ENCODE results near the gene ALDH1A1. TPM values are rescaled to one million over a fixed set of nuclear protein-coding genes. Genes with fewer than 3 reads are reported as not detected.

Gene ALDH1A1
- total RNA-seq, 2 donors from 2014 or later = 16.8 to 427 TPM

DNA sequence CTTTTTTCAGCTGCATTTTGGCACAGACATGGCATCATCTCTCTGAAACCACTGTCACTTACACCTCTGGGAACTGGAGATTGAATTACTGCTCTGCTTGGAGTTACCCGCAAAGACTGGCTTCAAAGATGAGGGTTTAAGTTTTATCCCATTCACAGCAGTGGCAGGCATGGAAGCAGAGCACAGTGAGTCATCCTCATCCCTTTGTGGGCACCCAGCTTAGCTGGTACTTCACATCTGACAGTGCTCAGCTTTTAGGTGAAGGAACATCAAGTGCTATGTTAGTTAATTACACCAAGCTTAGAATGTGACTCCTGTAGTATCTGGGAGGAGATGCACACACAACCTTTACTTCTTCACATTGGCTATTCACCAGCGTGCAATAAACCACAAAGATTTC, 24.8 kb upstream of the ALDH1A1 start:
- Histone ChIP-seq H3K36me3 (no peaks in the 10 kb centered on the region), H3K27me3 (replicated peaks; ENCODE audit: insufficient read depth) (no peaks in the 10 kb centered on the region), H3K9me3 (no peaks in the 10 kb centered on the region), H3K4me3 (no peak overlapping the region), H3K4me1 (replicated peaks) (no peaks in the 10 kb centered on the region), H3K27ac (no peak overlapping the region)
- 81% methylated on average over 2 of the region's 2 CpGs for WGBS
- TF ChIP-seq POLR2AphosphoS5 (IDR thresholded peaks at IDR 0.05) (no peak), POLR2A (IDR thresholded peaks at IDR 0.05) (no peak)
- TF ChIP-seq, protein P1, sequence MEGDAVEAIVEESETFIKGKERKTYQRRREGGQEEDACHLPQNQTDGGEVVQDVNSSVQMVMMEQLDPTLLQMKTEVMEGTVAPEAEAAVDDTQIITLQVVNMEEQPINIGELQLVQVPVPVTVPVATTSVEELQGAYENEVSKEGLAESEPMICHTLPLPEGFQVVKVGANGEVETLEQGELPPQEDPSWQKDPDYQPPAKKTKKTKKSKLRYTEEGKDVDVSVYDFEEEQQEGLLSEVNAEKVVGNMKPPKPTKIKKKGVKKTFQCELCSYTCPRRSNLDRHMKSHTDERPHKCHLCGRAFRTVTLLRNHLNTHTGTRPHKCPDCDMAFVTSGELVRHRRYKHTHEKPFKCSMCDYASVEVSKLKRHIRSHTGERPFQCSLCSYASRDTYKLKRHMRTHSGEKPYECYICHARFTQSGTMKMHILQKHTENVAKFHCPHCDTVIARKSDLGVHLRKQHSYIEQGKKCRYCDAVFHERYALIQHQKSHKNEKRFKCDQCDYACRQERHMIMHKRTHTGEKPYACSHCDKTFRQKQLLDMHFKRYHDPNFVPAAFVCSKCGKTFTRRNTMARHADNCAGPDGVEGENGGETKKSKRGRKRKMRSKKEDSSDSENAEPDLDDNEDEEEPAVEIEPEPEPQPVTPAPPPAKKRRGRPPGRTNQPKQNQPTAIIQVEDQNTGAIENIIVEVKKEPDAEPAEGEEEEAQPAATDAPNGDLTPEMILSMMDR (IDR thresholded peaks at IDR 0.05) = no peak
- no peak for DNase-seq (ENCODE audit: low spot score)
- intact Hi-C loops (cut with DNase I) = no loop called here

DNA sequence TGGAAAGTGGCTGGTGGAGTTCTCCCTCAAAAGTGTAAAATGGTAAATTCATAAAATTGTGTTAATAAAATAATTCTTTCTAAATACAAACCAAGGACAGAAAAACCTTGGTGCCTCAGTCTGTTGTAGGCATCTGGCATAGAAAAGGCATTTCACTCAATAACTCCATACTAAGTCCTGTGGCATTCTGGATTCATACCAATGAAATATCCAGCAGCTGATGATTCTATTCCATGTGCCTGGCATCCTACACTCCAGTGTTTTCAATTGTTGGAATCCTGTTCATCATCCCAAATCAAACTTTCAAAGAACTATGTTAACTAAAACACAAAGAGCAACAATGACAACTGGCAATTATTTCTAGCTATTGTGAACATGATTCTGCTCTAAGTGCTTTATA, 21.6 kb upstream of the ALDH1A1 start:
- TF ChIP-seq POLR2A (IDR thresholded peaks at IDR 0.05) = no peak
- TF ChIP-seq, protein P1 (IDR thresholded peaks at IDR 0.05) = no peak
- no peak for TF ChIP-seq POLR2AphosphoS5 (IDR thresholded peaks at IDR 0.05)
- DNase-seq (ENCODE audit: low spot score) = no peak
- H3K4me3 ChIP-seq = no peak overlapping the region
- no peaks in the 10 kb centered on the region for H3K4me1 ChIP-seq (replicated peaks)
- H3K27ac ChIP-seq = no peak overlapping the region
- no peaks in the 10 kb centered on the region for H3K27me3 ChIP-seq (replicated peaks; ENCODE audit: insufficient read depth)
- no peaks in the 10 kb centered on the region for H3K36me3 ChIP-seq
- intact Hi-C loops (cut with DNase I) = no loop called here
- H3K9me3 ChIP-seq = no peaks in the 10 kb centered on the region

DNA sequence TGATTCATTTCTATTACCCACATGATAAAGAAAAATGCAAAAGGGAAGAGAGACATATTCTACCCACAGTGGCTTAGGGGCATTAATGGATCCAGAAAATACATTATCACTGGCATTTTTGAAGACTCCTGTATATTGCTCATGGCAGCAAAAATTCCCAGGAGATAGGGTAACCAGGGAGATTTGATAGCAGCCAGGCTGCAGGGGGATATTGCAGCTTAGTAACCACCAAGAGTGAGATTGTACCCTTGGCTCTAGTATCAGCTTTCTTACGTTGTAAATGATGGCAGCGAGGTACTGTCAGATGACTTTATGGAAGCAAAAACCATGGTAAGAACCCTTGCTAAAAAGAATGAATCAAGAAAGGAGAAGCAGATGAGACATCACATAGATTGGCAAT, 19.8 kb upstream of the ALDH1A1 start:
- WGBS = 90% methylated on average over 2 of the region's 2 CpGs
- TF ChIP-seq, protein P1 (IDR thresholded peaks at IDR 0.05) = no peak
- TF ChIP-seq POLR2AphosphoS5 (IDR thresholded peaks at IDR 0.05) (no peak), POLR2A (IDR thresholded peaks at IDR 0.05) (no peak)
- Histone ChIP-seq H3K9me3 (no peaks in the 10 kb centered on the region), H3K27me3 (replicated peaks; ENCODE audit: insufficient read depth) (no peaks in the 10 kb centered on the region), H3K27ac (no peak overlapping the region), H3K4me1 (replicated peaks) (no peaks in the 10 kb centered on the region), H3K4me3 (no peak overlapping the region), H3K36me3 (no peaks in the 10 kb centered on the region)
- intact Hi-C loops (cut with DNase I) = no loop called here
- no peak for DNase-seq (ENCODE audit: low spot score)

DNA sequence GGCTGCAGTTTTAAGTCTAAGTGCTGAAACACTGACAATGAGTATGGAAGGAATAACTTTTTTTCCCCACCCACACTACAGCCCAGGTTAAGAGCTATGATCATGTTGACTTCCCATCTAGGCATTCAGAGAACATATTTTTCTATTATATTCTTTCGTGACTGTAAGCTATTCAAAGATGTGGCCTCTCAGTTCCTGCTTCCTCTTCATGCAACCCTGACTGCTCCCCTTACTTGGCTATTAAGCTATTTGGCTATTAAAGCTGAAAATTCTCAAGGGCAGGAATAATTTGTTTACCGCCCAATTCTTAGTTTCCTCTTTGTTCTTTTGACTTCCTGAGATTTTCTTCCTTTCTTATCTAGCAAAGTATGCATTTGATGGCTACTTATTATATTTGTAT, 18.6 kb upstream of the ALDH1A1 start:
- no peak overlapping the region for H3K4me3 ChIP-seq
- H3K4me1 ChIP-seq (replicated peaks) = no peaks in the 10 kb centered on the region
- DNase-seq (ENCODE audit: low spot score) = no peak
- intact Hi-C loops (cut with DNase I) = no loop called here
- 75% methylated on average over 2 of the region's 2 CpGs for WGBS
- no peaks in the 10 kb centered on the region for H3K36me3 ChIP-seq
- no peak for TF ChIP-seq POLR2AphosphoS5 (IDR thresholded peaks at IDR 0.05)
- TF ChIP-seq, protein P1 (IDR thresholded peaks at IDR 0.05) = no peak
- no peak for TF ChIP-seq POLR2A (IDR thresholded peaks at IDR 0.05)
- no peaks in the 10 kb centered on the region for H3K9me3 ChIP-seq
- H3K27ac ChIP-seq = no peak overlapping the region
- no peaks in the 10 kb centered on the region for H3K27me3 ChIP-seq (replicated peaks; ENCODE audit: insufficient read depth)

DNA sequence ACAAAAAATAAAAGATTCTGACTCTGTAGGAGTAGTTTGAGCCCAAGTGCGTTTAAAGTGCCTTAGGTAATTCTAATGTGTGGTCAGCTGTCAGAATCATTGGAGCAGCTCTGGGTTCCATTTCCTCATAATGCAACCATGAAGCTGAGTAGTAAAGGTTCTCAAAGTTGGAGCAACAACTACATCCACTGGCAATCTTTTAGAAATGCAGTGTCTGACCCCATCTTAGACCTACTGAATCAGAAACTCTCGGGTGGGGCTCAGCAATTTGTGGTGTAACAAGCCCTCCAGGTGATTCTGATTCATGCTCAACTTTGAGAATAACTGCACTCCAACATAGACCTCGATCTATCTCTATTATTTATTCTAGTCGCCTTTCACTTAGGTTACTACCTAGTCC, 7.6 kb upstream of the ALDH1A1 start:
- Histone ChIP-seq H3K4me3 (no peak overlapping the region), H3K36me3 (no peaks in the 10 kb centered on the region), H3K27ac (no peak overlapping the region), H3K4me1 (replicated peaks) (no peaks in the 10 kb centered on the region), H3K9me3 (no peaks in the 10 kb centered on the region), H3K27me3 (replicated peaks; ENCODE audit: insufficient read depth) (no peaks in the 10 kb centered on the region)
- intact Hi-C loops (cut with DNase I) = no loop called here
- no peak for DNase-seq (ENCODE audit: low spot score)
- TF ChIP-seq POLR2A (IDR thresholded peaks at IDR 0.05) (no peak), POLR2AphosphoS5 (IDR thresholded peaks at IDR 0.05) (no peak)
- TF ChIP-seq, protein P1 (IDR thresholded peaks at IDR 0.05) = no peak
- WGBS = 83% methylated on average over 4 of the region's 4 CpGs

Measured in prostate gland (tissue), 2 donors.